ENCODE results near the gene MYBPC1.

Gene MYBPC1

GRCh38 chr12:101685092-101685491 lies 90.3 kb downstream of the MYBPC1 start:
- DNase-seq (ENCODE audit: low spot score) = no peak
- TF ChIP-seq, protein P1, sequence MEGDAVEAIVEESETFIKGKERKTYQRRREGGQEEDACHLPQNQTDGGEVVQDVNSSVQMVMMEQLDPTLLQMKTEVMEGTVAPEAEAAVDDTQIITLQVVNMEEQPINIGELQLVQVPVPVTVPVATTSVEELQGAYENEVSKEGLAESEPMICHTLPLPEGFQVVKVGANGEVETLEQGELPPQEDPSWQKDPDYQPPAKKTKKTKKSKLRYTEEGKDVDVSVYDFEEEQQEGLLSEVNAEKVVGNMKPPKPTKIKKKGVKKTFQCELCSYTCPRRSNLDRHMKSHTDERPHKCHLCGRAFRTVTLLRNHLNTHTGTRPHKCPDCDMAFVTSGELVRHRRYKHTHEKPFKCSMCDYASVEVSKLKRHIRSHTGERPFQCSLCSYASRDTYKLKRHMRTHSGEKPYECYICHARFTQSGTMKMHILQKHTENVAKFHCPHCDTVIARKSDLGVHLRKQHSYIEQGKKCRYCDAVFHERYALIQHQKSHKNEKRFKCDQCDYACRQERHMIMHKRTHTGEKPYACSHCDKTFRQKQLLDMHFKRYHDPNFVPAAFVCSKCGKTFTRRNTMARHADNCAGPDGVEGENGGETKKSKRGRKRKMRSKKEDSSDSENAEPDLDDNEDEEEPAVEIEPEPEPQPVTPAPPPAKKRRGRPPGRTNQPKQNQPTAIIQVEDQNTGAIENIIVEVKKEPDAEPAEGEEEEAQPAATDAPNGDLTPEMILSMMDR (IDR thresholded peaks at IDR 0.05; ENCODE audit: extremely low read depth, missing control alignments) = no peak

GRCh38 chr12:101686176-101686575 lies 91.4 kb downstream of the MYBPC1 start:
- no peak for DNase-seq (ENCODE audit: low spot score)
- TF ChIP-seq, protein P1 (IDR thresholded peaks at IDR 0.05; ENCODE audit: extremely low read depth, missing control alignments) = no peak

GRCh38 chr12:101690544-101691098 lies 95.8 kb downstream of the MYBPC1 start:
- no peak for DNase-seq (ENCODE audit: low spot score)
- TF ChIP-seq, protein P1 (IDR thresholded peaks at IDR 0.05; ENCODE audit: extremely low read depth, missing control alignments) = no peak

GRCh38 chr12:101691503-101692096 lies 96.8 kb downstream of the MYBPC1 start:
- no peak for DNase-seq (ENCODE audit: low spot score)
- TF ChIP-seq, protein P1 (IDR thresholded peaks at IDR 0.05; ENCODE audit: extremely low read depth, missing control alignments) = no peak

GRCh38 chr12:101694297-101694848 lies 99.6 kb downstream of the MYBPC1 start:
- TF ChIP-seq, protein P1 (IDR thresholded peaks at IDR 0.05; ENCODE audit: extremely low read depth, missing control alignments) = no peak
- no peak for DNase-seq (ENCODE audit: low spot score)

- TF ChIP-seq, protein P1 (IDR thresholded peaks at IDR 0.05; ENCODE audit: extremely low read depth, missing control alignments) = no peak
- DNase-seq (ENCODE audit: low spot score) = no peak
Observed at GRCh38 chr12:101694986-101695385, 100.2 kb downstream of the MYBPC1 start.

- TF ChIP-seq, protein P1 (IDR thresholded peaks at IDR 0.05; ENCODE audit: extremely low read depth, missing control alignments) = no peak
- no peak for DNase-seq (ENCODE audit: low spot score)
Observed at GRCh38 chr12:101695706-101696105, 100.9 kb downstream of the MYBPC1 start.

Measured in GM20000 (cell line).